GM12878 (cell line): ENCODE results near the gene TPCN1.

Experiments
- CHD2 ChIP-seq: IDR thresholded peaks from 2 replicates; pipeline ENCODE4 v1.6.1; 2011; ENCODE audit warnings: low read depth, low read length, improper control_type of control experiment, borderline replicate concordance
- EP300 ChIP-seq, 2 experiments: fragments of 150-350 bp in 1 of 2; IDR thresholded peaks; 2 replicates each; pipeline ENCODE4 v1.6.1; 2011 to 2012; ENCODE audit warnings: low read depth in 2 of 2, low read length in 2 of 2, borderline replicate concordance in 1 of 2, improper control_type of control experiment in 1 of 2, inconsistent platforms in 1 of 2; ENCODE audit not compliant: control insufficient read depth in 1 of 2
- PAX8 ChIP-seq: fragments of 450-650 bp; IDR thresholded peaks from 2 replicates; pipeline ENCODE4 v1.6.1; 2017; ENCODE audit warnings: mild to moderate bottlenecking, moderate library complexity
- POLR2AphosphoS5 ChIP-seq: IDR thresholded peaks from 2 replicates; pipeline ENCODE4 v1.6.1; 2011; ENCODE audit warnings: mild to moderate bottlenecking, low read length, inconsistent platforms
- RFX5 ChIP-seq: IDR thresholded peaks from 2 replicates; pipeline ENCODE4 v1.6.1; 2011; ENCODE audit warnings: low read depth, low read length, improper control_type of control experiment
- SREBF2 ChIP-seq: IDR thresholded peaks from 2 replicates; pipeline ENCODE4 v1.6.1; 2012; ENCODE audit warnings: mild to moderate bottlenecking, low read length
- TF ChIP-seq, protein P1 (sequence below), 3 experiments: IDR thresholded peaks in 2 of 3; conservative IDR thresholded peaks in 1 of 3; 2 replicates each; pipeline ENCODE4 v1.5.1; 2011; ENCODE audit warnings: low read depth in 3 of 3, low read length in 3 of 3, mild to moderate bottlenecking in 3 of 3, control low read depth in 2 of 3, moderate library complexity in 2 of 3, inconsistent platforms in 1 of 3, mixed read lengths in 1 of 3; ENCODE audit not compliant: control insufficient read depth in 2 of 3, insufficient read depth in 1 of 3; ENCODE audit errors: extremely low read depth in 1 of 3
- TF ChIP-seq, protein P2 (sequence below): fragments of 450-650 bp; IDR thresholded peaks from 2 replicates; pipeline ENCODE4 v1.6.1; 2016; ENCODE audit warnings: mild to moderate bottlenecking
- TF ChIP-seq, protein P3 (sequence below): IDR thresholded peaks from 2 replicates; pipeline ENCODE4 v1.6.1; 2011; ENCODE audit warnings: mild to moderate bottlenecking, low read depth, low read length, moderate library complexity; ENCODE audit not compliant: insufficient replicate concordance

GRCh38 chr12:113257564-113257963 is 36.3 kb downstream of the TPCN1 start:
- TF ChIP-seq PAX8 (no peak), CHD2 (no peak), RFX5 (no peak), SREBF2 (no peak), EP300 (IDR thresholded peaks at IDR 0.05; ENCODE audit: borderline replicate concordance in 1 of 2, control insufficient read depth in 1 of 2, low read depth in 2 of 2, low read length in 2 of 2) (no peak), POLR2AphosphoS5 (no peak)
- TF ChIP-seq, protein P1, sequence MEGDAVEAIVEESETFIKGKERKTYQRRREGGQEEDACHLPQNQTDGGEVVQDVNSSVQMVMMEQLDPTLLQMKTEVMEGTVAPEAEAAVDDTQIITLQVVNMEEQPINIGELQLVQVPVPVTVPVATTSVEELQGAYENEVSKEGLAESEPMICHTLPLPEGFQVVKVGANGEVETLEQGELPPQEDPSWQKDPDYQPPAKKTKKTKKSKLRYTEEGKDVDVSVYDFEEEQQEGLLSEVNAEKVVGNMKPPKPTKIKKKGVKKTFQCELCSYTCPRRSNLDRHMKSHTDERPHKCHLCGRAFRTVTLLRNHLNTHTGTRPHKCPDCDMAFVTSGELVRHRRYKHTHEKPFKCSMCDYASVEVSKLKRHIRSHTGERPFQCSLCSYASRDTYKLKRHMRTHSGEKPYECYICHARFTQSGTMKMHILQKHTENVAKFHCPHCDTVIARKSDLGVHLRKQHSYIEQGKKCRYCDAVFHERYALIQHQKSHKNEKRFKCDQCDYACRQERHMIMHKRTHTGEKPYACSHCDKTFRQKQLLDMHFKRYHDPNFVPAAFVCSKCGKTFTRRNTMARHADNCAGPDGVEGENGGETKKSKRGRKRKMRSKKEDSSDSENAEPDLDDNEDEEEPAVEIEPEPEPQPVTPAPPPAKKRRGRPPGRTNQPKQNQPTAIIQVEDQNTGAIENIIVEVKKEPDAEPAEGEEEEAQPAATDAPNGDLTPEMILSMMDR (IDR thresholded peaks at IDR 0.05 in 2 of 3, conservative IDR thresholded peaks at IDR 0.05 in 1 of 3; ENCODE audit: control insufficient read depth in 2 of 3, extremely low read depth in 1 of 3, insufficient read depth in 1 of 3, low read depth in 3 of 3, low read length in 3 of 3), result no peak
- TF ChIP-seq, protein P2, sequence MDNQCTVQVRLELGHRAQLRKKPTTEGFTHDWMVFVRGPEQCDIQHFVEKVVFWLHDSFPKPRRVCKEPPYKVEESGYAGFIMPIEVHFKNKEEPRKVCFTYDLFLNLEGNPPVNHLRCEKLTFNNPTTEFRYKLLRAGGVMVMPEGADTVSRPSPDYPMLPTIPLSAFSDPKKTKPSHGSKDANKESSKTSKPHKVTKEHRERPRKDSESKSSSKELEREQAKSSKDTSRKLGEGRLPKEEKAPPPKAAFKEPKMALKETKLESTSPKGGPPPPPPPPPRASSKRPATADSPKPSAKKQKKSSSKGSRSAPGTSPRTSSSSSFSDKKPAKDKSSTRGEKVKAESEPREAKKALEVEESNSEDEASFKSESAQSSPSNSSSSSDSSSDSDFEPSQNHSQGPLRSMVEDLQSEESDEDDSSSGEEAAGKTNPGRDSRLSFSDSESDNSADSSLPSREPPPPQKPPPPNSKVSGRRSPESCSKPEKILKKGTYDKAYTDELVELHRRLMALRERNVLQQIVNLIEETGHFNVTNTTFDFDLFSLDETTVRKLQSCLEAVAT, result no peak
- TF ChIP-seq, protein P3, sequence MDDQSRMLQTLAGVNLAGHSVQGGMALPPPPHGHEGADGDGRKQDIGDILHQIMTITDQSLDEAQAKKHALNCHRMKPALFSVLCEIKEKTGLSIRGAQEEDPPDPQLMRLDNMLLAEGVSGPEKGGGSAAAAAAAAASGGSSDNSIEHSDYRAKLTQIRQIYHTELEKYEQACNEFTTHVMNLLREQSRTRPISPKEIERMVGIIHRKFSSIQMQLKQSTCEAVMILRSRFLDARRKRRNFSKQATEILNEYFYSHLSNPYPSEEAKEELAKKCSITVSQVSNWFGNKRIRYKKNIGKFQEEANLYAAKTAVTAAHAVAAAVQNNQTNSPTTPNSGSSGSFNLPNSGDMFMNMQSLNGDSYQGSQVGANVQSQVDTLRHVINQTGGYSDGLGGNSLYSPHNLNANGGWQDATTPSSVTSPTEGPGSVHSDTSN, result no peak
